Right cardiac atrium (tissue), 5 donors: ENCODE data around the gene TENM3. TPM values are rescaled to one million over a fixed set of nuclear protein-coding genes. Genes with fewer than 3 reads are reported as not detected.
"Not testable (repeated sequence)": the region's sequence is repeated elsewhere in the genome, so short reads cannot be mapped to it uniquely, and the experiment has no call there.

Source experiments
- ATAC-seq, 2 donors: fragments of 200-7000 bp; cut with Tn5 transposase; one replicate each; pipeline versions ENCODE4 v1.8.0 to v1.9.1; 2020; ENCODE audit warnings: moderate library complexity in 2 of 2, mild to moderate bottlenecking in 1 of 2
- DNase-seq, 3 donors: peaks; one replicate each; pipeline ENCODE4 v3.0.0-alpha.2; 2020
- H3K27ac ChIP-seq: one replicate; pipeline ENCODE4 v1.5.1; 2013; ENCODE audit warnings: mild to moderate bottlenecking, low read length, control low read depth, moderate library complexity
- H3K27me3 ChIP-seq: one replicate; pipeline ENCODE4 v1.6.1; 2013; ENCODE audit not compliant: control insufficient read depth, insufficient read depth
- H3K4me1 ChIP-seq: one replicate; pipeline ENCODE4 v1.6.1; 2013; ENCODE audit warnings: low read length; ENCODE audit not compliant: control insufficient read depth, insufficient read depth
- H3K4me3 ChIP-seq: one replicate; pipeline ENCODE4 v1.5.1; 2013; ENCODE audit warnings: low read length, control low read depth
- H3K9me3 ChIP-seq: one replicate; pipeline ENCODE4 v1.6.1; 2013; ENCODE audit warnings: low read length; ENCODE audit not compliant: control insufficient read depth
- WGBS: extraction: QIAGEN DNeasy Blood & Tissue Kit; methylation state at CpG from one replicate; pipeline ENCODE4 v1.1.7; 2013; 5-methylcytosine and 5-hydroxymethylcytosine counted together
- intact Hi-C, 4 donors: fragments of 100-400 bp; cut with DNase I; formaldehyde crosslinking; loops; one replicate each; pipeline versions ENCODE4 v1.11.0 to v1.14.0; 2022 to 2023
- long read RNA-seq, 4 donors: library from polyadenylated mRNA; unstranded; transcript quantifications; one replicate each; pipeline ENCODE4 v2.0.0, GENCODE V29; 2020 to 2021
- polyA plus RNA-seq: library from polyadenylated mRNA; stranded (reverse); fragments of 200-250 nt; gene quantifications from one replicate; pipeline ENCODE4 v1.2.3, GENCODE V29; 2013
- total RNA-seq, 4 donors: library from RNA; stranded (reverse); fragmentation: NEBNext Ultra II Directional; extraction: Animal tissue kit (Norgen Biotek cat#: 25700); gene quantifications; one replicate each; pipeline ENCODE4 v1.2.1, GENCODE V29; 2021
- donor health status: healthy with polysubstance abuse.
- donor health status: DM: no; HTN: yes; CAD: no.
- donor health status: DM: no; HTN: no; CAD: no.
- donor health status: DM: no; HTN: yes; CAD: no; lungs with severe emphysema.
- donor health status: DM: yes; HTN: yes; CAD: no.

Gene TENM3
- 1 to 10 TPM; 4.5 to 9.5 (median 5.7) TPM for total RNA-seq
- 0.88 TPM for polyA plus RNA-seq
- long read RNA-seq, donor 1, partial matches to known transcripts, result 1 of 2 reads
- long read RNA-seq, donor 1, other reads (novel, unspliced or antisense), result 1 of 2 reads
- long read RNA-seq, donor 2, partial matches to known transcripts, result 4 of 6 reads
- long read RNA-seq, donor 2, other reads (novel, unspliced or antisense), result 2 of 6 reads
- long read RNA-seq, donor 3, partial matches to known transcripts, result 37 of 46 reads
- long read RNA-seq, donor 3, other reads (novel, unspliced or antisense), result 9 of 46 reads
- long read RNA-seq, donor 4, partial matches to known transcripts, result 0 of 2 reads
- long read RNA-seq, donor 4, other reads (novel, unspliced or antisense), result 2 of 2 reads

DNA sequence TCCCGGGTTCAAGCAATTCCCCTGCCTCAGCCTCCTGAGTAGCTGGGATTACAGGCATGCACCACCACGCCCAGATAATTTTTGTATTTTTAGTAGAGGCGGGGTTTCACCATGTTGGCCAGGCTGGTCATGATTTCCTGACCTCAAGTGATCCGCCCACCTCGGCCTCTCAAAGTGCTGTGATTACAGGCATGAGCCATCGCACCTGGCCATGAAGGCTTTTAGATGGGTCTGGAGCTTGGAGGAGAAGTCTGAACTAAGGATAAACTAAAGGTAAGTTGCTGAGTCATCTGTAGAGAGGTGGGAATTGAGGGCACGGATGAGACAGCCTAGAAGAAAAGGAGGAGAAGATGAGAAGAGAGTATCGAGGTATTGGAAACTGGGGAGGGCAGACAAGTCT, at the start of gene TENM3:
Gene TENM3 (plus strand): TSS at position 199 of the 400 bp plus-strand sequence. CDS start 80,619 bp downstream, outside the sequence.
- H3K9me3 ChIP-seq, H3K4me3 ChIP-seq, H3K4me1 ChIP-seq, H3K27ac ChIP-seq, H3K27me3 ChIP-seq, ATAC-seq, DNase-seq, intact Hi-C loops: not testable (repeated sequence)
- WGBS, result 93% methylated on average over 8 of the region's 8 CpGs

- no peaks in the 10 kb centered on the region for H3K27me3 ChIP-seq
- no peak for DNase-seq
- H3K4me3 ChIP-seq, result no peak overlapping the region
- no peak for ATAC-seq
- WGBS, result 81% methylated on average over 15 of the region's 15 CpGs
- H3K4me1 ChIP-seq, result no peaks in the 10 kb centered on the region
- H3K27ac ChIP-seq, result no peak overlapping the region
- H3K9me3 ChIP-seq, result no peaks in the 10 kb centered on the region
- intact Hi-C loops, result no loop called here
Observed at GRCh38 chr4:182194091-182194824, 48.9 kb upstream of the TENM3 start.

GRCh38 chr4:182197611-182198010, 45.6 kb upstream of the TENM3 start:
- Histone ChIP-seq H3K4me3 (no peak overlapping the region), H3K9me3 (no peaks in the 10 kb centered on the region), H3K27ac (no peak overlapping the region), H3K27me3 (no peaks in the 10 kb centered on the region), H3K4me1 (no peaks in the 10 kb centered on the region)
- 92% methylated on average over 9 of the region's 9 CpGs for WGBS
- ATAC-seq, result no peak
- intact Hi-C loops, result no loop called here
- DNase-seq, result no peak

DNA sequence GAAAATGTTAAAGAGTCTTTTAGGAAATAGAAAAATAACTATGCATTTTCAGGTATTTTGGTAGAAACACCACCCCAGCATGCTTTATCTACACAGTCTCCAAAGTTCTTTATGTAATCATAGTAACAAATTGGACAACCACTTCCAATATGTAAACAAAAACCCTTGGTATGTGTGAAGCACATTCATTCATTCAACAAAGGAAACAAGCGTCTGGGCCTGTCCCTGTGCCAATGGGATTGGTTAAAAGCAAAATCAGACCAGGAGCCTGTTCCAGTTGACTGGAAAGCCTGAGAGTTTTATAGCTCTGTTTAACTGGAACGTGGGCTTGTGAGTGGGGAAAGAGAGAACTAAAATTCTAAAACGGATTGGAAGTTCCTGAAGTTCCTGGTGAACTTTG, 41.3 kb upstream of the TENM3 start:
- intact Hi-C loops, result no loop called here
- WGBS, result 73% methylated on average over 3 of the region's 3 CpGs
- Histone ChIP-seq H3K9me3 (no peaks in the 10 kb centered on the region), H3K27me3 (no peaks in the 10 kb centered on the region), H3K4me1 (no peaks in the 10 kb centered on the region), H3K27ac (no peak overlapping the region), H3K4me3 (no peak overlapping the region)
- DNase-seq, result no peak
- ATAC-seq, result no peak

DNA sequence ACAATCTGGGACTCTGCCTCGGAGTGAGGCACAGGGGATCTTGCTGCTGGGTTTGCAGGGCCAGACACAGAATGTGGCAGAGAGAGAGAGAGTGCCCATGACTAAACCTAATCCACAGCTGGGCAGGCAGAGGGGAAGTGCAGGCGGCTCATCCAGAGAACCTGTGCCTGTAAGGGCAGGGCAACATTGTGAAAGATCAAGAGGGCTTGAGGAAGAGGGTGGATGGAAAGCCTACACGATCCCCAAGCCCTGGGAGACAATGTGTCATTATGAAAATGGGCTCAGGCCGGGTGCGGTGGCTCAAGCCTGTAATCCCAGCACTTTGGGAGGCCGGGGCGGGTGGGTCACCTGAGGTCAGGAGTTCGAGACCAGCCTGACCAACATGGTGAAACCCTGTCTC, 40.6 kb upstream of the TENM3 start:
- Histone ChIP-seq H3K4me1 (no peaks in the 10 kb centered on the region), H3K9me3 (no peaks in the 10 kb centered on the region), H3K4me3 (no peak overlapping the region), H3K27ac (no peak overlapping the region), H3K27me3 (no peaks in the 10 kb centered on the region)
- intact Hi-C loops, result no loop called here
- 90% methylated on average over 8 of the region's 8 CpGs for WGBS
- DNase-seq, result no peak
- ATAC-seq, result no peak

- no peaks in the 10 kb centered on the region for H3K4me1 ChIP-seq
- H3K4me3 ChIP-seq, result no peak overlapping the region
- H3K27me3 ChIP-seq, result no peaks in the 10 kb centered on the region
- no peak overlapping the region for H3K27ac ChIP-seq
- WGBS, result 63% methylated on average over 8 of the region's 8 CpGs
- H3K9me3 ChIP-seq, result no peaks in the 10 kb centered on the region
- intact Hi-C loops, result no loop called here
- DNase-seq, result no peak
- no peak for ATAC-seq
Observed at GRCh38 chr4:182203872-182204411, 39.3 kb upstream of the TENM3 start.

DNA sequence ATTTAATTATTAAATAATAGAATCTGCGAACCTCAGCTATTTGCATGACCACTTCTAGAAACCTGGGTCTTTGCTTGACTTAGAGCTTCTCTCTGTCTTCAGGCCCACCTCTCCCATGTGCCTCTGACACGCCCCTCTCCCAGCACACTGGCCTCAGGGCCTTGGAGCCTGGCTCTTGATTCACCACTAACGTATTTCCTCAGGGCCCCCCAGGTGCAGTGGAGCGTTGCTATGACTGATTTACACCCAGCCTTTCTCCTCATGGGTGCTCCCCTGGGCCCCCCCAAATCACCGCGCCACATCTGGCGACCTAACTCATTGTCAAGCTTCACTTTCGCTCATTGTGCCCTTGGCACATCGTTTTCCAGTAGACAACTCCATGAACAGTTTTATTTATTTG, 37.9 kb upstream of the TENM3 start:
- Histone ChIP-seq H3K4me3 (no peak overlapping the region), H3K4me1 (no peaks in the 10 kb centered on the region), H3K9me3 (no peaks in the 10 kb centered on the region), H3K27ac (no peak overlapping the region), H3K27me3 (no peaks in the 10 kb centered on the region)
- DNase-seq (no peak), ATAC-seq (no peak)
- intact Hi-C loops, result no loop called here
- 89% methylated on average over 9 of the region's 9 CpGs for WGBS

GRCh38 chr4:182206266-182206665, 36.9 kb upstream of the TENM3 start:
- no peaks in the 10 kb centered on the region for H3K4me1 ChIP-seq
- H3K27me3 ChIP-seq, result no peaks in the 10 kb centered on the region
- no peak overlapping the region for H3K4me3 ChIP-seq
- ATAC-seq (no peak), DNase-seq (no peak)
- H3K27ac ChIP-seq, result no peak overlapping the region
- WGBS, result 88% methylated on average over 5 of the region's 5 CpGs
- intact Hi-C loops, result no loop called here
- no peaks in the 10 kb centered on the region for H3K9me3 ChIP-seq

GRCh38 chr4:182206916-182207315, 36.3 kb upstream of the TENM3 start:
- ATAC-seq, result no peak
- no peak for DNase-seq
- H3K4me1 ChIP-seq, result no peaks in the 10 kb centered on the region
- no peaks in the 10 kb centered on the region for H3K9me3 ChIP-seq
- H3K27ac ChIP-seq, result no peak overlapping the region
- intact Hi-C loops, result no loop called here
- 52% methylated on average over 4 of the region's 4 CpGs for WGBS
- H3K4me3 ChIP-seq, result no peak overlapping the region
- H3K27me3 ChIP-seq, result no peaks in the 10 kb centered on the region

GRCh38 chr4:182207830-182208396, 35.3 kb upstream of the TENM3 start:
- Histone ChIP-seq H3K27ac (no peak overlapping the region), H3K4me1 (no peaks in the 10 kb centered on the region), H3K9me3 (no peaks in the 10 kb centered on the region), H3K27me3 (no peaks in the 10 kb centered on the region), H3K4me3 (no peak overlapping the region)
- no peak for ATAC-seq
- intact Hi-C loops, result no loop called here
- WGBS, result 22% methylated on average over 2 of the region's 2 CpGs
- DNase-seq, result no peak

DNA sequence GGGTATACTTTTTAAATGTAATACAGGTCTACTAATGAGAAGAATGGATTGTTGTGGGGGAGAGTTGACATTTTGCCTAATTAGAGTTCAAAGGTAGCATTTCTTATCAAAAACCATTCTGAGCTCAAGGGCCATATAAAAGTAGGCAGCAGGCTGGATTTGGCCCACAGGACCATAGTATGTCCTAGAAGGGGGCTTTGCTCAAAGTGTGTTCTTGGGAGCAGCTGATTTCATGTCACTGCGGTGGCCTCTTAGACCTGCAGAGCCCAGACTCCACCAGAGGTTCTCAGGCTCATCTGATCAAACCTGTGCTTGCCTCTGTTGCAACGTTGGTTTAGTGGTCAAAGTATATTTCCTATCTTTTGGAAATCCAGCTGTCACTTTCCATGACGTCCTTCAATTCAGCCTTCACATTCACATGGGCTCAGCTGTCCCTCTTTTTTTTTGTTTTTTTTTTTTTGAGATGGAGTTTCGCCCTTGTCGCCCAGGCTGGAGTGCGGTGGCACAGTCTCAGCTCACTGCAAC, 34.6 kb upstream of the TENM3 start:
- DNase-seq (no peak), ATAC-seq (no peak)
- WGBS, result 89% methylated on average over 6 of the region's 6 CpGs
- Histone ChIP-seq H3K4me1 (no peaks in the 10 kb centered on the region), H3K9me3 (no peaks in the 10 kb centered on the region), H3K27ac (no peak overlapping the region), H3K27me3 (no peaks in the 10 kb centered on the region), H3K4me3 (no peak overlapping the region)
- intact Hi-C loops, result no loop called here
